GM19397 (cell line): ENCODE results near the gene TNS1.
"Not testable (repeated sequence)": the region's sequence is repeated elsewhere in the genome, so short reads cannot be mapped to it uniquely, and the experiment has no call there.

ENCODE experiments used
- ATAC-seq: cut with Tn5 transposase; IDR thresholded peaks from one replicate; pipeline ENCODE4 v1.9.1; 2021; ENCODE audit warnings: mild to moderate bottlenecking, moderate library complexity; ENCODE audit not compliant: unreplicated experiment

Gene TNS1

DNA sequence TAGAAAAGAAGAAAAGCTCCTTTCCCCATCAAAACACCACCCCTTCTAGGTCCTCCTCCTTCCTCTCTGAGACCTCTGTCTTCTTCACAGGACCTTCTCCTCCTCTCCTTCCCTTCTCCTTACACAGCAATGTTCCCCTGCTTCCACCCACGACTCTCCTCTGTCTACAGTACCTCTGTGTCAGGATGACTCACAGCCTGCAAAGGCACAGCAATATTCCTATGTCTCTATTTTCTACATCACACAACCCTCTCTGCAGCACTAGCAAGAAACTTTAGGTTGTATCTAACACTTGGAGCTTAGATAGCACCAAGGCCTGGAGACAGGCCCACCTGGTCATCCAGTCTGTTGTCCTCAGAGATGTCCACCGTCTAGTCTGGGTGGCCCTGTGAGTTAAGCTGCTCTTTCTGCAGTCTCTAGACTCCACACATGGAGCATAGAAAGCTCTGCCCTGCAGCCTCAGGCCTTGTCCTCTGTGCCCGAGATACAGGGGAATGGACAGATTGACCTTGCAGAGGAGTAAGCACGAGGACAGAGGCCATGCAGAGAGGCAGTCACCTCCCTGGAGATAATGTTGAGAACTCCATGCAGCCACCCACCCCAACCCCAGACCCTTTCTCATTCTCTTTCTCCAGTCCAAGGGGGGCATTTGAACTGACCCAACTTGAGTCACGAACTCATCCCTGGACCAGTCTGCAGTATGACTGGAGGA, 212.0 kb downstream of the TNS1 start:
- no peak for ATAC-seq

GRCh38 chr2:217790195-217790594, 212.6 kb downstream of the TNS1 start:
- no peak for ATAC-seq

DNA sequence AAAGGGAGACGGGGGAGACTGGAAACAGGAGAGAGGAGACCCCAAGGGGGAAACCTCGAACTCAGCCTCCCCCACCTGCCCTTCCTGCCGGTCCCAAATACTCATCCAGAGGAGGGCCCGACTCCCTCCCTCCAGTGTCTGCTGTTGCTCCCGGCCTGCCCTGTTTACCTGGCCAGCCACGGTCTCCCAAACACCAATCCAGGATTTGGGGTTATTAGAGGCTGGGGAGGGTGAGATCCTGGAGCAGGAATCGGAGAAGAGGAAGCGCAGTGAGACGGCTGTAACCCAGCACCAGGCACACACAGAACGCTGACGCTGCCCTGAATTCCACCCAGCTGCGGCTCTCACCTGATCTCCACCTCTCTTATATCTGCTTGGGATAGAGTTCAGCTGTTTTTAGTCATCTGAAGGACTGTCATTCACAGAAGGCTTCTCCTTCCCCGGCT, 213.0 kb downstream of the TNS1 start:
- no peak for ATAC-seq

- ATAC-seq = no peak
Measured at GRCh38 chr2:217789003-217789735, 213.6 kb downstream of the TNS1 start.

DNA sequence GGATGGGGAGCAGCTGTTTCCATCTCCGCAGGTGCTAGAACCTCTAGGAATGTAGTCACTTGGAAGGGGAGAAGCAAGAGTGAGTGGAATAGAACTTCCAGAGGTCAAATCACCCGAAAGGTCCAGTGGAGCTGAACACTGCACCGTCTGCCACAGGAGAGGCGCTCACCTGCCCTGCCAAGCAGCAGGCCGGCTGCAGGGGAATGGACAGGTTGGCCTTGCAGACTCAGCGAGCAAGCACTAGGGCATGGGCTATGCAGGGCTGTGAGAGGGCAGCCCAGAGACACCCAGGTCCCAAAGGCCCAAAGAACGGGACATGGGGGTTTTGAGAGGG, 214.2 kb downstream of the TNS1 start:
- no peak for ATAC-seq

DNA sequence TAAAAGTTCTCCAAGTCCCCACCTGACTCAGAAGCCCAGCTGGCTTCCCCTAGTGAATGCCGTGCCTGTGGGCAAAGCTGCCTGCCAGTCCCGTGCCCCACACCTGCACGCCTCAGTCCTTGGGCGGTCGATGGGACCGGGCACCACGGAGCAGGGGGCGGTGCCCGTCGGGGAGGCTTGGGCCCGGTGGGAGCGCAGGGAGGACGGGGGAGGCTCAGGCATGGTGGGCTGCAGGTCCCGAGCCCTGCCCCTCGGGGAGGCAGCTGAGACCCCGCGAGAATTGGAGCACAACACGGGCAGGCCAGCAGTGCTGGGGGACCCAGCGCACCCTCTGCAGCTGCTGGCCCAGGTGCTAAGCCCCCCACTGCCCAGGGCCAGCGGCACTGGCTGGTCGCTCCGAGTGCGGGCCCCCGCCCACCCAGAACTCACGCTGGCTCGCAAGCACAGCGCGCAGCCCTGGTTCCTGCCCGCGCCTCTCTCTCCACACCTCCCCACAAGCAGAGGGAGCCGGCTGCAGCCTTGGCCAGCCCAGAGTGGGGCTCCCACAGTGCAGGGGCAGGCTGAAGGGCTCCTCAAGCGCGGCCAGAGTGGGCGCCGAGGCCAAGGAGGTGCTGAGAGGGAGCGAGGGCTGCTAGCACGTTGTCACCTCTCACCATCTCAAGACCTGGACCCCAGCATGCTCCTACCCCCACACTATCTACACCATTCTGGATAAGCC, 215.5 kb downstream of the TNS1 start:
- ATAC-seq = no peak

DNA sequence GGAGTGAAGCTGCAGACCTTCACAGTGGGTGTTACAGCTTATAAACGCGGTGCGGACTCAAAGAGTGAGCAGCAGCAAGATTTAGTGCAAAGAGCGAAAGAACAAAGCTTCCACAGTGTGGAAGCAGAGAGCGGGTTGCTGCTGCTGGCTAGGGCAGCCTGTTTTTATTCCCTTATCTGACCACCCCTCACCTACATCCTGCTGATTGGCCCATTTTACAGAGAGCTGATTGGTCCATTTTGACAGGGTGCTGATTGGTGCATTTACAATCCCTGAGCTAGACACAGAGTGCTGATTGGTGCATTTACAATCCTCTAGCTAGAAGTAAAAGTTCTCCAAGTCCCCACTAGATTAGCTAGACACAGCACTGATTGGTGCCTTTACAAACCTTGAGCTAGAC, 216.2 kb downstream of the TNS1 start:
- ATAC-seq = not testable (repeated sequence)

- peak; percentile 63 for ATAC-seq
Measured at GRCh38 chr2:217785544-217786045, 217.2 kb downstream of the TNS1 start.

DNA sequence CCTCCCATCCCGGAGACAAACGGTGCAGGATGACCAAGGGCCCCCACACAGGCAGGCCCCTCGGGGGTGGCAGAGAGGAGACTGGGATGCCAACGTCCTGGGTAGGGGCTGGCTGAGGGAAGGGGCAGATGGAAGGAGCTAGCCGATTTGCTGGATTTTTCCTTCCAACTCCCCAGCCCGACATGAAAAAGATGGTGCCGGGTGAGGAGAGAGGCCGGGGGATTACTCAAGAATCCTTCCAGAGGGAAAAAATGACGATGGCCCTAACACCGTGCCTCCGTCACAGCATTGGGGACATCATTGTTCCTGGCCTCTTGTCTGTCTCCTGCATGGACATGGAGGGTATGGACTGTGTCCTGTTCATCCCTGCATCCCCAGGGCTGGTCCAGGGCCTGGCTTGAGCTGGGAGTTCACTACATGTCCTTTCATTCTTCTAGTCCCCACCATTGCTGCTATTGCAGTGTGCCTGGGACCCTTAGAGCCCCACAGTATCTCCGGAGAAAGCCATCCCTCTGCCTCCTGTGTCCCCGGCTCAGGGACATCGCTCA, 217.7 kb downstream of the TNS1 start:
- peak; percentile 20 for ATAC-seq

DNA sequence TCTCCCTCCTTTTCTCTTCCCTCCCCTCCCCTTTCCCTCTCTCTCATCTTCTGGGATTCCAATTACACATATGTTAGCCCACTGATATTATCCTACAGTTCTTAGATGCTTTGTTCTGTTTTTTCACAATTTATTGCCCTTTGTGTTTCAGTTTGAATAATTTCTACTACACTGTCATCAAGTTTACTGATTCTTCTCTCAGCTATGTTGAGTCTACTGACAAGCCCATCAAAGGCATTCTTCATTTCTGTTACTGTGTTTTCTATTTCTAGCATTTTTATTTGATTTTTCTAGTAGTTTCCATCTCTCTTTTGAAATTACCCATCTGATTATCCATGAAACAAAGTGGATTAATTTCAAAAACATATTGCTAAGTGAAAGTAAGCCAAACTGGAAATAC, 219.6 kb downstream of the TNS1 start:
- no peak for ATAC-seq

DNA sequence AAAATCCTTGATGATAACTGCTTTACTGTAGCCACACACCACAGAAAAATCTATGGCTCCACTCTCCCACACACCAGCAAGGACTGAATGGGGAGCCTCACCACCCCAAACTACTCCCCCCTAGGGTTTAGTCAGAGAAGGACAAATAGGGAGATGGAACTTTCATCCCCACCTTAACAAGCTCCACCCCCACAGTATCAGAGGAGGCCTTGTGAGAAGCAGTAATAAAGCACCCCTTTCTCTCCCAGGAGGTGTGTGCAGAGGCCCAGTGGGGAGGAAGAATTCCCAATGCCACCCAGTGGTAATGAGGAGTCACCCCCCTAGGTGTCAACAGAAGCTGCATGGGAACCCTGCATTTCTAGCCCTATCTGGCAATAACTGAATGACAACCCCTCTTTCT, 224.9 kb downstream of the TNS1 start:
- no peak for ATAC-seq

DNA sequence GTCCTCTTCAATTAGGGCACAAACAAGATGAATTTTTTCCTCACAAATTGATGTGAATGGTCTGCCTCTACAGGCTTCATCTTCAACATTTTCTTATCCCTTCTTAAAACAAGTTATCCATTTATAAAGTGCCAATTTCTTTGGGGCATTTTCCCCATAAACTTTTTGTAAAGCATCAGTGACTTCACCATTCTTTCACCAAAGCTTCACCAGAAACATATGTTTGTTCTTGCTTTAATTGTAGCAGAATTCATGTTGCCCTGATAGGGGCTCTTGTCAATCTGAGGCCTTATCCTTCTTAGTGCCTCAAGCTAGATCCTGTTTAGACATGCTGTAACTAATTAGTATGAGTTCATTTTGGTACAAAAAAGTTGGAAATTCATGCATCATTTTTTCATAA, 226.2 kb downstream of the TNS1 start:
- ATAC-seq = no peak

DNA sequence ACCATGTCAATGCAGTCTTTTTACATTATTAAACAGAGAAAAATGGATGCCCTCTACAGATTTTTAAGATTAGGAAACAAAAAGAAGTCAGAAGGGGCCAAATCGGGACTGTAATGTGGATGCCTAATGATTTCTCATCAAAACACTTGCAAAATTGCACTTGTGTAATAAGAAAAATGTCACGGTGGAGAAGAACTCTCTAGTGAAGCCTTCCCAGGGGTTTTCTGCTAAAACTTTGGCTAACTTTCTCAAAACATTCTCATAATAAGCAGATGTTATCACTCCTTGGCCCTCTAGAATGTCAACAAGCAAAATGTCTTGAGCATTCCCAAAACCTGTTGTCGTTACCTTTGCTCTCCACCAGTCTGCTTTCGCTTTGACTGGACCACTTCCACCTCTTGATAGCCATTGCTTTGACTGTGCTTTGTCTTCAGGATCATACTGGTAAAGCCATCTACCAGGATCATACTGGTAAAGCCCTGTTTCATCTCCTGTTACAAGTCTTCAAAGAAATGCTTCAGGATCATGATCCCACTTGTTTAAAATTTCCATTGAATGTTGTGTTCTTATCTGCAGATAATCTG, 226.8 kb downstream of the TNS1 start:
- ATAC-seq = no peak

GRCh38 chr2:217774232-217774631, 228.6 kb downstream of the TNS1 start:
- no peak for ATAC-seq

GRCh38 chr2:217773539-217773938, 229.3 kb downstream of the TNS1 start:
- no peak for ATAC-seq

DNA sequence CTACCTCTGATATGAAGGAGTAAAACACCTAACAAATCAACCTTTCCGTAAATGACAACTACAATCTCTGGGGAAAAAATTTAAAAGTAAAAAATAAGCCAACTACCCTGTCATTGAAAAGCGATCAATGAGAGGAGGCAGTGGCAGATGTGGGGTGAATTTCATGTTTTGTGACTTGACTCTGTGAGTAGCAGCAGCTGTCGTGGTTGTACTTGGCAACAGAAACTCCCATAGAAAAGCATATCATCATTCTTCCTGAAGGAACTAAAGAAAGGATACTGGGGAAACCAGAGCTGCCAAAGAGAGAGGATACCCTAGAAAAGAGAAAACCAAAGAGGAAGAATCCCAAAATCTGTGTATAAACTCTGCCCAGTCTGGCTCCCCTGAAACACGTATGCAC, 236.4 kb downstream of the TNS1 start:
- no peak for ATAC-seq

GRCh38 chr2:217761645-217762277, 241.0 kb downstream of the TNS1 start:
- ATAC-seq = no peak

DNA sequence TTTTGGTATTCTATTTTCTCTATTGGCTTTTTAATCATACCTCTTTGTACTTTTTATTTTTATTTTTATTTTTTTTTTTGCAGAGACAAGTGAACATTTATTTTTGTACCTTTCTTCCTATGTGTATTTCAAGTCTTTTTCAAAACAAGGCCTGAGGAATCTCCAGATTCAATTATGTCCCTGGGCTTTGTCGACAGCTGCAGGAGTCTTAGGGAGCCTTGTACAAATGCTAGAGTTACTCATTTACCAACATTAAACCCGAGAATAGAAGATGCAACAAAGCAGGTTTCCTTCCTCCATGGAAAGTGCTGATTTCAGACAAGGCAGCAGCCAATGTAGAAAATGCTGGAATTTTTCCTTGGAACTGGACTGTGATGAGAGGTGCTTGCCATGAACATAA, 242.8 kb downstream of the TNS1 start:
- ATAC-seq = no peak

DNA sequence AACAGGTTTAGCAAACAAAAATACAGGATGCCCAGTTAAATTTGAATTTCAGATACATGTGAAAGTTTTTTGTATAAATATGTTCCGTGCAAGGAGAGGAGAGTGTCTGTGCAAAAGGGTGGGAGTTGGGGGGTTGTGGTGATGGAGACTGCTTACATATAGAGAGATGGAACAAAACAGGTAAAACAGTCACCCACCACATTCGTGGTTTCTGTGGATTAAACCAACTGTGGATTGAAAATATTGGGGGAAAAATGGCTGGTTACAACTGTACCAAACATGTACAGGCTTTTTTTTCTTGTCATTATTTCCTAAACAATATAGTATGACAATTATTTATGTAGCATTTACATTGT, 245.7 kb downstream of the TNS1 start:
- no peak for ATAC-seq

DNA sequence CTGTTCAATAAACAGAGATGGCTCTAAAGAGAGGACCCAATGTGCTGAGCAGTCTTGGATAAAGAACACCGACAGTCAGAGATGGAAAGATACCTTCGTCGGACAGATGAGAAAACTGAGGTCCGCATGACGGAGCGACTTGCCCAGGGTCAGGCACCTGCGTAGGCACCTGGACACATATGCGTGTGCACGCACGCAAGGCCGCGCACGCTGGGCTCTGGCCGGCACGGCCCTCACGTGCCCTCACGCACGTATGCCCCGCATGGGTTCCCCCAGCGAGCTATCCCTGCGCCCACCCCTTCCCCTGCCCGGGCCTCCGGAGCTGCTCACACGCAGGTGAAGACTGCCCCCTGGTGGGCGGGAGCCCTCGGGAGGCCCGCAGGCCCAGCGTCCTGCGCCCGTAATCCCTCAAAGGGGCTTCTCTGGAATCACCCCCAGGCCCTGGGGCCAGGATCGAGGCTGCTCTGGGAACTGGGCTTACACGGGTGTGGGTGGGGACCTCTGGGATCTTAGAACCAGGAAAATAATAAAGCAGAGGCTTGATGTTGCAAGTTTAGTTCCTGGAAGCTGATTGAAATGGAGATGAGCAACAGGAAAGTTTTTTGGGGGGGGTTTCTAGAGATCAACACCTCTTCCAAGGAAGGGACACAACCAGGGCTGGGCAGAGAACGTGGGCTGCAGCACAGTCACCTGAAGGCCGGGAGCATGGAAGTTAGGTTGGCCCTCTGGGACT, 246.3 kb downstream of the TNS1 start:
- ATAC-seq = peak; percentile 71
